ENCODE measurements around the gene ESPL1. TPM values are rescaled to one million over a fixed set of nuclear protein-coding genes. Genes with fewer than 3 reads are reported as not detected.

ESPL1 gene
- total RNA-seq, 1 donor from 2014 or later, result 0.35 TPM

GRCh38 chr12:53229454-53229853, 38.6 kb upstream of the ESPL1 start:
- DNase-seq (no peak), ATAC-seq (no peak)
- no peak overlapping the region for H3K27ac ChIP-seq
- no peak overlapping the region for H3K4me3 ChIP-seq
- intact Hi-C loops (cut with DNase I), result no loop called here
- no peaks in the 10 kb centered on the region for H3K27me3 ChIP-seq
- H3K9me3 ChIP-seq, result no peaks in the 10 kb centered on the region
- H3K36me3 ChIP-seq, result no peaks in the 10 kb centered on the region
- TF ChIP-seq CTCF (IDR thresholded peaks at IDR 0.05), result no peak
- H3K4me1 ChIP-seq, result peaks cover 30% of the 10 kb centered on the region

GRCh38 chr12:53230108-53230845, 37.8 kb upstream of the ESPL1 start:
- H3K27me3 ChIP-seq, result no peaks in the 10 kb centered on the region
- DNase-seq (peak; percentile 87), ATAC-seq (peak; percentile 80)
- H3K4me1 ChIP-seq, result peaks cover 21% of the 10 kb centered on the region
- no peak for TF ChIP-seq CTCF (IDR thresholded peaks at IDR 0.05)
- no peak overlapping the region for H3K27ac ChIP-seq
- no peaks in the 10 kb centered on the region for H3K36me3 ChIP-seq
- intact Hi-C loops (cut with DNase I), result no loop called here
- H3K4me3 ChIP-seq, result peak overlapping the region; percentile 5
- no peaks in the 10 kb centered on the region for H3K9me3 ChIP-seq

- peak overlapping the region; percentile 83 for H3K27ac ChIP-seq
- no peaks in the 10 kb centered on the region for H3K36me3 ChIP-seq
- no peak for DNase-seq
- ATAC-seq, result no peak
- H3K4me1 ChIP-seq, result peaks cover 21% of the 10 kb centered on the region
- no peak for TF ChIP-seq CTCF (IDR thresholded peaks at IDR 0.05)
- H3K27me3 ChIP-seq, result no peaks in the 10 kb centered on the region
- H3K4me3 ChIP-seq, result peak overlapping the region; percentile 76
- intact Hi-C loops (cut with DNase I), result no loop called here
- no peaks in the 10 kb centered on the region for H3K9me3 ChIP-seq
Observed at GRCh38 chr12:53231671-53231920, 36.5 kb upstream of the ESPL1 start.

- Histone ChIP-seq H3K9me3 (no peaks in the 10 kb centered on the region), H3K27ac (peak within 1 kb of the TSS; percentile 83), H3K4me3 (peak within 1 kb of the TSS; percentile 76), H3K4me1 (peaks cover 23% of the 10 kb centered on the region), H3K27me3 (no peaks in the 10 kb centered on the region), H3K36me3 (no peaks in the 10 kb centered on the region)
- ATAC-seq, result peak; percentile 72
- DNase-seq, result peak; percentile 86
- intact Hi-C loops (cut with DNase I), result no loop called here
- no peak for TF ChIP-seq CTCF (IDR thresholded peaks at IDR 0.05)
Observed at GRCh38 chr12:53231921-53232645, 36.0 kb upstream of the ESPL1 start, which contains the start of gene RARG. RARG (minus strand) TSS chr12:53232209; CDS start chr12:53227545, 4,664 bp downstream.

- H3K4me1 ChIP-seq, result peaks cover 23% of the 10 kb centered on the region
- intact Hi-C loops (cut with DNase I), result no loop called here
- TF ChIP-seq CTCF (IDR thresholded peaks at IDR 0.05), result no peak
Observed at GRCh38 chr12:53232646-53233461, 35.2 kb upstream of the ESPL1 start.

More at GRCh38 chr12:53232646-53233461, 35.2 kb upstream of the ESPL1 start:
- peak overlapping the region; percentile 76 for H3K4me3 ChIP-seq
- peak overlapping the region; percentile 83 for H3K27ac ChIP-seq
- H3K27me3 ChIP-seq, result no peaks in the 10 kb centered on the region
- no peaks in the 10 kb centered on the region for H3K9me3 ChIP-seq
- ATAC-seq, result peak; percentile 67
- no peaks in the 10 kb centered on the region for H3K36me3 ChIP-seq
- peak; percentile 75 for DNase-seq

Data from upper lobe of right lung (tissue), 1 donor.